ENCODE measurements around the gene ZNF554.

ZNF554 gene

GRCh38 chr19:2798158-2798685, 21.4 kb upstream of the ZNF554 start:
- peak overlapping the region; percentile 88 for H3K4me2 ChIP-seq
- H3K27me3 ChIP-seq = no peaks in the 10 kb centered on the region
- no peaks in the 10 kb centered on the region for H3K9me3 ChIP-seq
- peak overlapping the region; percentile 43; the same call in 1 of the 2 replicates for H3K9ac ChIP-seq
- H3K4me1 ChIP-seq = peaks cover 76% of the 10 kb centered on the region
- H3K4me3 ChIP-seq = no peak overlapping the region
- H3K27ac ChIP-seq = peak overlapping the region; percentile 89
- H3K36me3 ChIP-seq = peaks cover 86% of the 10 kb centered on the region
- H4K20me1 ChIP-seq = peaks cover 28% of the 10 kb centered on the region; the same call in 1 of the 2 replicates
- TF ChIP-seq Cebpa-rat (IDR thresholded peaks at IDR 0.05) = no peak

DNA sequence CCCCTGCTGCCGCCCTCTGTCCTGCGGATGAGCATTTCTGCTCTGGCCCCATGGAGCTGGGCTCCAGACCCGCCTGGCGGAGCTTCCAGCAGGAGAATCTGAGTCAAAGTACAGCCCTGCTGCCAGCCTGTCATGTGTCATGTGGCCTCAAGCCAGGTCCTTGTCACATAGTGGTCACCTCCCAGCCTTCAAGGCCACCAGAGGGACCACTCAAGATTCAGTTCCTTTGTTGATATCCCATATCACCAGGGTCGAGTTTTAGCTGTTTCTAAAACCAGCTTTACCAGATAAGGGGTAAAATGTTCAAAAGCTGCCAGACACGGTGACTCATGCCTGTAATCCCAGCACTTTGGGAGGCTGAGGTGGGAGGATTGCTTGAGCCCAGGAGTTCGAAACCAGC, 20.9 kb upstream of the ZNF554 start:
- Histone ChIP-seq H3K4me3 (no peak overlapping the region), H3K4me1 (peaks cover 80% of the 10 kb centered on the region), H3K27ac (peak overlapping the region; percentile 89), H3K9me3 (no peaks in the 10 kb centered on the region), H4K20me1 (peaks cover 28% of the 10 kb centered on the region; the same call in 1 of the 2 replicates), H3K27me3 (no peaks in the 10 kb centered on the region), H3K4me2 (peak overlapping the region; percentile 88), H3K36me3 (peaks cover 83% of the 10 kb centered on the region), H3K9ac (0 out of 2 replicates have a peak overlapping the region, but pooled peaks have one; percentile 43)
- no peak for TF ChIP-seq Cebpa-rat (IDR thresholded peaks at IDR 0.05)

GRCh38 chr19:2799273-2800020, 20.2 kb upstream of the ZNF554 start:
- no peaks in the 10 kb centered on the region for H3K9me3 ChIP-seq
- TF ChIP-seq Cebpa-rat (IDR thresholded peaks at IDR 0.05) = no peak
- 0 out of 2 replicates have a peak overlapping the region, but pooled peaks have one; percentile 13 for H3K9ac ChIP-seq
- H3K27me3 ChIP-seq = no peaks in the 10 kb centered on the region
- peak overlapping the region; percentile 88 for H3K4me2 ChIP-seq
- H3K4me1 ChIP-seq = peaks cover 80% of the 10 kb centered on the region
- H3K36me3 ChIP-seq = peaks cover 76% of the 10 kb centered on the region
- H4K20me1 ChIP-seq = peaks cover 21% of the 10 kb centered on the region; the same call in 1 of the 2 replicates
- no peak overlapping the region; the same call in 1 of the 2 replicates for H3K4me3 ChIP-seq
- H3K27ac ChIP-seq = peak overlapping the region; percentile 89

GRCh38 chr19:2800506-2800905, 19.2 kb upstream of the ZNF554 start:
- Histone ChIP-seq H3K4me3 (peak overlapping the region; percentile 32), H3K4me2 (peak overlapping the region; percentile 88), H3K9me3 (no peaks in the 10 kb centered on the region), H4K20me1 (peaks cover 20% of the 10 kb centered on the region; the same call in 1 of the 2 replicates), H3K27ac (peak overlapping the region; percentile 89), H3K4me1 (peaks cover 88% of the 10 kb centered on the region), H3K27me3 (no peaks in the 10 kb centered on the region), H3K36me3 (peaks cover 70% of the 10 kb centered on the region), H3K9ac (peak overlapping the region; percentile 72)
- no peak for TF ChIP-seq Cebpa-rat (IDR thresholded peaks at IDR 0.05)

- Histone ChIP-seq H3K27me3 (no peaks in the 10 kb centered on the region), H3K4me2 (peak overlapping the region; percentile 88), H4K20me1 (peaks cover 8% of the 10 kb centered on the region; the same call in 1 of the 2 replicates), H3K9me3 (no peaks in the 10 kb centered on the region), H3K4me1 (peaks cover 98% of the 10 kb centered on the region), H3K36me3 (peaks cover 62% of the 10 kb centered on the region), H3K4me3 (no peak overlapping the region; the same call in 1 of the 2 replicates), H3K9ac (0 out of 2 replicates have a peak overlapping the region, but pooled peaks have one; percentile 73), H3K27ac (peak overlapping the region; percentile 93)
- no peak for TF ChIP-seq Cebpa-rat (IDR thresholded peaks at IDR 0.05)
Measured at GRCh38 chr19:2802826-2803225, 16.8 kb upstream of the ZNF554 start.

- peaks cover 98% of the 10 kb centered on the region for H3K4me1 ChIP-seq
- H3K4me2 ChIP-seq = peak overlapping the region; percentile 88
- H3K4me3 ChIP-seq = peak overlapping the region; percentile 49
- H3K36me3 ChIP-seq = peaks cover 61% of the 10 kb centered on the region
- no peaks in the 10 kb centered on the region for H3K27me3 ChIP-seq
- H4K20me1 ChIP-seq = peaks cover under 1% of the 10 kb centered on the region; the same call in 1 of the 2 replicates
- H3K27ac ChIP-seq = peak overlapping the region; percentile 93
- TF ChIP-seq Cebpa-rat (IDR thresholded peaks at IDR 0.05) = no peak
- peak overlapping the region; percentile 73 for H3K9ac ChIP-seq
- H3K9me3 ChIP-seq = no peaks in the 10 kb centered on the region
Measured at GRCh38 chr19:2803486-2804155, 16.0 kb upstream of the ZNF554 start.

DNA sequence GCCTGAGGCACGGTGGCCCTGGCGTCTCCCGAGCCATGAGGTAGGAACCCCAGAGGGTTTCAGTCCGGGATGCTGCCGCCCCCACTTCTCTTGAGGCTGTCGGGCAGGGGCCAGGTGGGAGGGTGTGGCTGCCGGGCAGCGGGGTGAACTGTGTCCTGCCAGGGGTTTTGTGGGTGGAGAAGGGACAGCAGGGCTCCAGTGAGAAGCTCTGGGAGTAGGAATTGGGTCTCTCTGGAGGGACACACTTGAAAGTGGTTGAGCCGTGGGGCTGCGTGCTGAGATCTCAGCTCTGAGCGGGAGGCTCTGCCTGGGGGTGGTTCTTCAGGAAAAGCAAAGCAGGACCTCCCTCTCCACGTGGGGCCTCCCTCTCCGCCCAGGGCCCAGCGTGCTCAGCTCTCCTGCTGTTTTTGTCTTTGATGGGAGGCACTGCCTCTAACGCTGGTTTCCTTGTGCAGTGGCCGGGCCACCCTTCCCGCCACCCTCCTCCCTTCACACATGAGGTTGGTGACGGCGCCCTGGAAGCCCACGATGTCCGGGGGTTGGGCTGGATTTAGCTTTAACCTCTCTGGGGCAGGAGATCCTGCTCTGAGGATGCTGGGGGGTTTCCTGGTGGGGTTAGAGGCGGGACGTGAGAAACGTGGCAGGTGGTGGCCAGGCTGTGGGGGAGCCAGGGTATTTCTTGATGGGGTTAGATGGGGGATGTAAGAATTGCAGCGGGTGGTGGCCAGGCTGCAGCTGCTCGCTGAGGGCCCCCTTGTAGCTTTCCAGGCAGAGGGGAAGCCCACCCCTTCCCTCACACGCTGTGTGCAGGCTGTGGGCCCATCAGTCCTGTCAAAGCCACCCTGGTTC, 15.3 kb upstream of the ZNF554 start:
- peak overlapping the region; percentile 49 for H3K4me3 ChIP-seq
- H3K27ac ChIP-seq = peak overlapping the region; percentile 93
- peaks cover 61% of the 10 kb centered on the region for H3K36me3 ChIP-seq
- TF ChIP-seq Cebpa-rat (IDR thresholded peaks at IDR 0.05) = no peak
- H4K20me1 ChIP-seq = 0 out of 2 replicates have a peak, but pooled peaks cover under 1% of the 10 kb centered on the region
- peak overlapping the region; percentile 73 for H3K9ac ChIP-seq
- H3K4me1 ChIP-seq = peaks cover 98% of the 10 kb centered on the region
- H3K27me3 ChIP-seq = no peaks in the 10 kb centered on the region
- peak overlapping the region; percentile 88 for H3K4me2 ChIP-seq
- no peaks in the 10 kb centered on the region for H3K9me3 ChIP-seq

- Histone ChIP-seq H4K20me1 (peaks cover 11% of the 10 kb centered on the region), H3K4me2 (peak overlapping the region; percentile 88), H3K9me3 (no peaks in the 10 kb centered on the region), H3K4me3 (peak overlapping the region; percentile 47; the same call in 1 of the 2 replicates), H3K4me1 (peaks cover 98% of the 10 kb centered on the region), H3K27ac (peak overlapping the region; percentile 93), H3K27me3 (no peaks in the 10 kb centered on the region), H3K36me3 (peaks cover 57% of the 10 kb centered on the region), H3K9ac (peak overlapping the region; percentile 73)
- no peak for TF ChIP-seq Cebpa-rat (IDR thresholded peaks at IDR 0.05)
Measured at GRCh38 chr19:2805261-2805900, 14.3 kb upstream of the ZNF554 start.
